Measurements from ENCODE around the gene BCAP31.

The BCAP31 gene

GRCh38 chrX:153724252-153725038, at the start of gene BCAP31, which contains the start of gene ABCD1:
Gene BCAP31, minus strand, starts transcription at chrX:153724387. Its CDS starts 1,143 bp downstream, at chrX:153723244.
Gene ABCD1, plus strand, starts transcription at chrX:153724856. Its CDS starts 411 bp downstream, at chrX:153725267.
- FAIRE-seq, result no peak

- no peak for FAIRE-seq
Observed at GRCh38 chrX:153773218-153773611, 49.0 kb upstream of the BCAP31 start.

- no peak for FAIRE-seq
Observed at GRCh38 chrX:153772316-153773217, 48.4 kb upstream of the BCAP31 start.

DNA sequence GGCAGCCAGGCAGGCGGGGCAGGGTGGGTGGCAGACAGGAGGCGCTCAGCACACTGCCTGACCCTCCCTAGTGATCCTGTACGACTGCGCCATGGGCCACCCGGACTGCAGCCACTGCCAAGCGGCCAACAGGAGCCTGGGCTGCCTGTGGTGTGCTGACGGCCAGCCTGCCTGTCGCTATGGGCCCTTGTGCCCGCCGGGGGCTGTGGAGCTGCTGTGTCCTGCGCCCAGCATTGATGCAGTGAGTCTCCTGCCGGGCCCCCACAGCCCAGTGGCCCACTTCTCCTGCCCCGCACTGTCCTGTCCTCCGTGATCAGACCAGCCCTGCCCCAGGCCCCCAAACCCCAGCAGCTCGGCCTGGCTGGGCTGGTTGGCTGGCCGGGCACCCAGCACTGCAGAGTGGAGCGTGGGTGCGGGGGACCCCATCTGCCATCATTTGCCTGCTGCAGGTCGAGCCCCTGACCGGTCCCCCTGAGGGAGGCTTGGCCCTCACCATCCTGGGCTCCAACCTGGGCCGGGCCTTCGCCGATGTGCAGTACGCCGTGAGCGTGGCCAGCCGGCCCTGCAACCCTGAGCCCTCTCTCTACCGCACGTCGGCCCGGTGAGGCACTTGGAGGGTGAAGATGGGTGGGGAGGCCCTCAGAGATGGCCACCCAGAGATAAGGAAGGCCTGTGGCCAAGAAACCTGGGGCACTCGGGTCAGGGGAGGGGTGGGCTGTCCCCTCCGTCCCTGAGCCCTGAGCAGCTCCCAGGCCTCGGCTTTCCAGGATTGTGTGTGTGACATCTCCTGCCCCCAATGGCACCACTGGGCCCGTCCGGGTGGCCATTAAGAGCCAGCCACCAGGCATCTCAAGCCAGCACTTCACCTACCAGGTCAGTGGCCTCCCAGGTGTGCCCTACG, 47.5 kb upstream of the BCAP31 start:
- FAIRE-seq, result no peak

DNA sequence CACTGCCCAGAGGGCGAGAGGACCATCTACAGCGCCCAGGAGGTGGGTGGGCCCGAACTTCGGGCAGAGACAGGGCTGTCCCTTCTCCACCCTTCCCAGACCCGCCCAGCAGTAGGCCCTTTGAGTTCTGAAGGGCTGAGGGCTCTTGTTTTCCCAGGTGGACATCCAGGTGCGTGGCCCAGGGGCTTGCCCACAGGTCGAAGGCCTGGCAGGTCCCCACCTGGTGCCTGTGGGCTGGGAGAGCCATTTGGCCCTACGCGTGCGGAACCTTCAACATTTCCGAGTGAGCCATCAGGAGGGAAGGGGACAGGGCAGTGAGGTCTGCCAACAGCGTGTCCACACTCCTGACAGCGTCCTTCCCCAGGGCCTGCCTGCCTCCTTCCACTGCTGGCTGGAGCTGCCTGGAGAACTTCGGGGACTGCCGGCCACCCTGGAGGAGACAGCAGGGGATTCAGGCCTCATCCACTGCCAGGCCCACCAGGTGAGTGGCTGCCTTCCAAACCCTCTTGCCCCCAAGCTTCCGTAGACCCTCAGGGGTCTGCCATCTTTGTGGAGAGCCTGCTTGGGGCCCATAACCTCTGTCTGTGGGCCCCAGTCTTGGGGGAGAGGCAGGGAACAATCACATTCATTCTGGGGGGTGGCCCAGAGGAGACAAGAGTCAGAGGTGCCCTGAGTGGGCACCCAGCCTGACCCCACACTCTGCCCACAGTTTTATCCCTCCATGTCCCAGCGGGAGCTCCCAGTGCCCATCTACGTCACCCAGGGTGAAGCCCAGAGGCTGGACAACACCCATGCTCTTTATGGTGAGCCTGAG, 46.6 kb upstream of the BCAP31 start:
- no peak for FAIRE-seq

- no peak for FAIRE-seq
Observed at GRCh38 chrX:153769865-153770600, 45.8 kb upstream of the BCAP31 start.

DNA sequence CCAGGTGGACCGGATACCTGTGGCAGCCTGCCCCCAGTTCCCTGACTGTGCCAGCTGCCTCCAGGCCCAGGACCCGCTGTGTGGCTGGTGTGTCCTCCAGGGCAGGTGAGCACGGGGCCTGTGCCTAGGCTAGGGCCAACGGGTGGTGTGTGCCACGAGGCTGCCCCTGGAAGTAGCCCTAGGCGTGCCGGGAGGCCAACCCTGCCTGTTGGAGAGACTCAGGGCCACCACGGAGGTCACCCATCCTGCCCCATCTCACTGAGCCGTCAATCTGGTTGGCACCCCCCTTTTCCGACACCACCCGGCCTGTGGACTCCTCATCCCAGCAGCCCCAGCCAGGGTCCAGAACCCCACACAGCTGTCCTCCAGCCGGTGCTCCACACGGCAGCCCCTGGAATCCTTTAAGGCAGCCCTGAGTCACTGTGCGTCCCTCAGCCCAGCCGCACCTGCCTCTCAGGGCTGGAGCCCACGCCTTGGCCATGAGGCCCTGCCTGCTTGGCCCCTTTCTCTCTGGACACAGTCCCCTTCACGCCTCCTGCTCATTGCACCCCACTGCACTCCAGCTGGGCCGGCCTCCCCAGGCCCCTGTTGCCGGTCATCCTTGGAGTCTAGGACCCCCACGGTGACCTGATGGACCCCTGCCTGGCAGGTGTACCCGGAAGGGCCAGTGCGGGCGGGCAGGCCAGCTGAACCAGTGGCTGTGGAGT, 45.1 kb upstream of the BCAP31 start:
- FAIRE-seq, result no peak

GRCh38 chrX:153768311-153769157, 44.3 kb upstream of the BCAP31 start:
- no peak for FAIRE-seq

GRCh38 chrX:153767674-153768055, 43.5 kb upstream of the BCAP31 start:
- no peak for FAIRE-seq

DNA sequence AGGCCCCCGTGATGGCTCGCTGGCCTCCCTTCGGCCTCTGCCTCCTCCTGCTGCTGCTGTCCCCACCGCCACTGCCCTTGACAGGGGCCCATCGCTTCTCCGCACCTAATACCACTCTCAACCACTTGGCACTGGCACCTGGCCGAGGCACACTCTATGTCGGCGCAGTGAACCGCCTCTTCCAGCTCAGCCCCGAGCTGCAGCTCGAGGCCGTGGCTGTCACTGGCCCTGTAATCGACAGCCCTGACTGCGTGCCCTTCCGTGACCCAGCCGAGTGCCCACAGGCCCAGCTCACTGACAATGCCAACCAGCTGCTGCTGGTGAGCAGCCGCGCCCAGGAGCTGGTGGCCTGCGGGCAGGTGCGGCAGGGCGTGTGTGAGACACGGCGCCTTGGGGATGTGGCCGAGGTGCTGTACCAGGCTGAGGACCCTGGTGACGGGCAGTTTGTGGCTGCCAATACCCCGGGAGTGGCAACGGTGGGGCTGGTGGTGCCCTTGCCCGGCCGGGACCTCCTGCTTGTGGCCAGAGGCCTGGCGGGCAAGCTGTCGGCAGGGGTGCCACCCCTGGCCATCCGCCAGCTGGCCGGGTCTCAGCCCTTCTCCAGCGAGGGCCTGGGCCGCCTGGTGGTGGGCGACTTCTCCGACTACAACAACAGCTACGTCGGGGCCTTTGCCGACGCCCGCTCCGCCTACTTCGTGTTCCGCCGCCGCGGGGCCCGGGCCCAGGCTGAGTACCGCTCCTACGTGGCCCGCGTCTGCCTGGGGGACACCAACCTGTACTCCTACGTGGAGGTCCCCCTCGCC, 42.9 kb upstream of the BCAP31 start:
- no peak for FAIRE-seq

DNA sequence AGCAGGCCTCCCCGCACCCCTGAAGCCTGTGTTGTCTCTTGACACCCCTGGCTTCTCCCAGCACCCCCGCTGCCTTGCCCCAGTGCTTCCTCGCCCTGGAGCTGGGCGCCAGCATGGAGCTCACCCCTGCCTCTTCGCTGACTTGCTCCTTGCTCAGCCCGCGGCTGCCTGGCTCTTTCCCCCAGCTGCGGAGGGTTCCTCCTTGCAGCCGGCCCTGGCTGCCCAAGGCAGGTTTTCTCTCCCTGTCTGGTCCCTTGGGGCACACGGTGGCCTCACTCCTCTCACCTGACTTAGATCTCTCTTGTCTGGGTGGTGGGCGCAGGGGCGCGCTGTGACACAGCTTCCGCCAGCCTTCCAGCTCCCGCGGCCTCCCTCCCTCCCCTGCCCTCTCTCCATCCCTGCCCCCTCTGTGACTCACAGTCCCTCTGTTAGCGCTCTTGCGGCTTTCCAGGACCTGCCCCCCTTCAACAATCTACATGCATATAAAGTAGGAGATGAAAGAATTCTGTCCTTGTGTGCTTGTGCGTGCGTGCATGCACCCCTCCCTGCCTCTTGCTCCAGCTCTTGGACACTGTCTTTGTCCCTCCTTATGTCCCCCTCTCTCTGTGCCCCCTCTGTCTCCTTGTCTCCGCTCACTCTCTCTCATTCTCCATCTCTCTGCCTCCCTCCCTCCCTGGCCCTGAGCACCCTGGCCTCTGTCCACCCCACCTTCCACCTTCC, 42.1 kb upstream of the BCAP31 start:
- FAIRE-seq, result no peak

- FAIRE-seq, result no peak
Observed at GRCh38 chrX:153765138-153766079, 41.2 kb upstream of the BCAP31 start.

GRCh38 chrX:153764786-153765137, 40.6 kb upstream of the BCAP31 start:
- no peak for FAIRE-seq

GRCh38 chrX:153763989-153764755, 40.0 kb upstream of the BCAP31 start, which contains the start of gene PLXNB3:
Gene PLXNB3, plus strand, starts transcription at chrX:153764249. Its CDS starts 1,287 bp downstream, at chrX:153765536.
- FAIRE-seq, result no peak

GRCh38 chrX:153763298-153763932, 39.2 kb upstream of the BCAP31 start:
- no peak for FAIRE-seq
